Measurements from ENCODE around the gene B3GALNT1.
A peak's percentile ranks its signal among the peaks of the same experiment; 100 is the strongest.

B3GALNT1 gene

GRCh38 chr3:161104561-161105551 lies at the start of gene B3GALNT1:
Gene B3GALNT1 (minus strand): TSS chr3:161105349. CDS start chr3:161086754, 18,595 bp downstream.
- DNase-seq = peak in 1 of 2 donors; percentile 15

GRCh38 chr3:161153480-161153879 lies 48.3 kb upstream of the B3GALNT1 start:
- DNase-seq = no peak

- no peak for DNase-seq
Measured at GRCh38 chr3:161150001-161150525, 44.9 kb upstream of the B3GALNT1 start.

GRCh38 chr3:161149529-161149928 lies 44.4 kb upstream of the B3GALNT1 start:
- no peak for DNase-seq

- DNase-seq = no peak
Measured at GRCh38 chr3:161148832-161149475, 43.8 kb upstream of the B3GALNT1 start.

- DNase-seq = no peak
Measured at GRCh38 chr3:161142486-161142885, 37.3 kb upstream of the B3GALNT1 start.

GRCh38 chr3:161139686-161140085 lies 34.5 kb upstream of the B3GALNT1 start:
- no peak for DNase-seq

- DNase-seq = no peak
Measured at GRCh38 chr3:161137260-161137659, 32.1 kb upstream of the B3GALNT1 start.

GRCh38 chr3:161132391-161132790 lies 27.2 kb upstream of the B3GALNT1 start:
- no peak for DNase-seq

GRCh38 chr3:161126495-161126894 lies 21.3 kb upstream of the B3GALNT1 start:
- no peak for DNase-seq

- no peak for DNase-seq
Measured at GRCh38 chr3:161117646-161118045, 12.5 kb upstream of the B3GALNT1 start.

GRCh38 chr3:161108840-161109239 lies 3.7 kb upstream of the B3GALNT1 start:
- DNase-seq = no peak

GRCh38 chr3:161107311-161107710 lies 2.2 kb upstream of the B3GALNT1 start:
- DNase-seq = no peak

GRCh38 chr3:161103776-161104385 lies 1.3 kb downstream of the B3GALNT1 start:
- DNase-seq = no peak

- no peak for DNase-seq
Measured at GRCh38 chr3:161101609-161102008, 3.5 kb downstream of the B3GALNT1 start.

GRCh38 chr3:161100994-161101393 lies 4.2 kb downstream of the B3GALNT1 start:
- DNase-seq = no peak

GRCh38 chr3:161096771-161097367 lies 8.3 kb downstream of the B3GALNT1 start:
- peak in 1 of 2 donors; percentile 13 for DNase-seq

GRCh38 chr3:161093895-161094294 lies 11.3 kb downstream of the B3GALNT1 start:
- no peak for DNase-seq

GRCh38 chr3:161084277-161084676 lies 20.9 kb downstream of the B3GALNT1 start:
- no peak for DNase-seq

GRCh38 chr3:161083131-161083530 lies 22.0 kb downstream of the B3GALNT1 start:
- DNase-seq = no peak

GRCh38 chr3:161082063-161082462 lies 23.1 kb downstream of the B3GALNT1 start:
- no peak for DNase-seq

- DNase-seq = no peak
Measured at GRCh38 chr3:161081633-161082032, 23.5 kb downstream of the B3GALNT1 start.

GRCh38 chr3:161073181-161073580 lies 32.0 kb downstream of the B3GALNT1 start:
- no peak for DNase-seq

Data from CD4-positive, alpha-beta T cell treated with Interleukin-4 for 1 hour (primary cell).